Measurements from ENCODE around the gene BHLHE23.

The BHLHE23 gene

GRCh38 chr20:62986257-62986800, 20.4 kb downstream of the BHLHE23 start:
- no peak for DNase-seq

- no peak for DNase-seq
Measured at GRCh38 chr20:62985444-62985778, 21.4 kb downstream of the BHLHE23 start.

DNA sequence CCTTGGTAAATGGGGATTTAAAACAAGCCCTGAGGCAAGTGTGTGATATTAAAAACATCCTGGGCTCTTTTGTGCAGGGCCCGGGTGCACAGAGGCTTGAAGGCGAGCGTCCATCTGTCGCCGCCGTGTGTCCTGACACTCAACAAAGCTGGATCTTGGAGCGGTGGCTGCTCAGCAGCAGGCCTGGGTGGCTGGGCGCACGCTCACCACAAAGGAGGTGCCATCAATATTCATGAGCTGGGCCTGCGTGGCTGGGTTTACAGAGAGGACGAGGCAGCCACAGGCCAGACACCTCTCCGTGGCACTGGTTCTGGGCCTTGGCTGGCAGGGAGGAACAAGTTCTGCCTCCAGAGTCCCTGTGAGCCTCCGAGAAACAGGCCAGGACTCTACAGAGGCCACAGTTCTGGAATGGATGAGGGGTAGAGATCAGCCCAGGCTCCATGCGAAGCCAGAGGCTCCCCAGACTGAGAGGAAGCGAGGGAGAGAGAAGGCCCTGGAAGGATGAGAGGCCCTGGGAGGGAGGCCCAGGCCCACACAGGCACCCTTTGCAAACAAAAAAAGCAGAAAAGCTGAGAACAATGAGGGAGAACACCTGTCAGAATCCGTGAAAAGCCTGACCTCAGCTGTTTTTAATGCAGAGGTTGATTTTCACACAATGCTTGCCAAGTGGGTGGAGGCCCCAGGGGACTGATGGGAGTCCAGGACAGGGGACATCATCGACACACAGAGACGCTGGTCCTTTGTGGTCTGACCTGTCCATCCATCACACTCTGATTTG, 21.9 kb downstream of the BHLHE23 start:
- DNase-seq: no peak

DNA sequence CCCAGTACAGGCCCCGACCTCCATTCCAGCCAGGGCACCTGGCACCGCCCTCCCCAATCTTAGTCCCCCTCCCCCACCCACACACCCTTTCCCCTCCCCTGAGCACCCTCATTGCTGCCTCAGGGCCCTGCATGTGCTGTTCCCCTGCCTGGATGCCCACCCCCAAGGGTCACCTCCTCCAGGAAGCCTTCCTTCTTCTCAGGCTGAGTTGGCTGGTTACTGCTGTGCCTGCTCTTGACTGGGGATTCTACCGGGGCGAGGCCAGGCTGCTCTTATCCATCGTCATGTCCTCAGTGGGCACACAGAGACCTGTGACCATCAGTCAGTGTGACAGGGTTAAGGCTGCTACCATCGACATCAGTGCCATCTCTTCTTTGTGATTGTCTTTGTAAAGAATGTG, 23.6 kb downstream of the BHLHE23 start:
- DNase-seq: no peak

DNA sequence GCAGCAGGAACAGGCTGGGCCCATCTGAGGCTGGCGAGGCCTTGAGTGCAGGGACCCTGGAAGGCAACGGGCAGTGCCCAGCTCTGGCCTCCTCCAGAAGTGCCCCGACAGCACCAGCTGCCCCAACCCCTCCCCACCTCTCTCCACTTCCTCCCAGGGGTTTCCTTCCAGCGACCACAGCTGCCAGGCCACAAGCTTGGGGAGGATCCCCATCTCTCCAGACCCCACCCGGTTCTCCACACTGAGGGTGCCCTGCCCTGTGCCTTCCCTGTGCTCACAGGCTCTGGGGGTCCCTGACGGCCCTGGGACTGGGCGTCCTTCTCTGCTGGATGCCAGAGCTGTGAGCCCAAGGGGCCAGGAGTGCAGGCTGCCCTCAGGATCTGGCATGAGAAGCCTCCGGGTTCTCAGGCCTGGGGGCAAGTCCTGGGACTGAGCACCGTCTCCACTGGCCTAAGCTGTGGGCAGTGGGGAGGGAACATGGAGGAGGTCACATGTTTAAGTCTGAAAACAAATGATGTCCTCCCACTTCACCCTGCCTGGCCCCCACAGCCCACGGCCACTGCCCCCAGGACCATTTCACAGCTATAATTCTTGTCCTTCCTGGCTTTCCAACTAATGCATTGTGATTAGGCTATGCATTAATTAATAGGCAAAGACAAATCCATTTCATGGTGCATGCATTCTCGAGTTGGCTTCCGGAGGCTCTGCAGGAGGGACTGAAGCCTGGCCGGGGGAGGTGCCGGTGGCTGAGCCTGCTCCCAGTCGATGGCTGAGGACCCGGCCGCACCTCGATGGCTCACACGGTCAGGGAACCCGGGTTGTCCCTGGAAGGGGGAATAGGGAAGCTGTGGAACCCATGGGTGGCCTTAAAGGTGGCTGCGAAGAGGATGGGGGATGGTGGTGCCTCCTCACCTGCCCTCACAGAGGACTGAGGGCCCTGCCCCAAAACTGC, 24.4 kb downstream of the BHLHE23 start:
- DNase-seq: no peak

GRCh38 chr20:62980970-62981369, 25.8 kb downstream of the BHLHE23 start:
- DNase-seq: no peak

DNA sequence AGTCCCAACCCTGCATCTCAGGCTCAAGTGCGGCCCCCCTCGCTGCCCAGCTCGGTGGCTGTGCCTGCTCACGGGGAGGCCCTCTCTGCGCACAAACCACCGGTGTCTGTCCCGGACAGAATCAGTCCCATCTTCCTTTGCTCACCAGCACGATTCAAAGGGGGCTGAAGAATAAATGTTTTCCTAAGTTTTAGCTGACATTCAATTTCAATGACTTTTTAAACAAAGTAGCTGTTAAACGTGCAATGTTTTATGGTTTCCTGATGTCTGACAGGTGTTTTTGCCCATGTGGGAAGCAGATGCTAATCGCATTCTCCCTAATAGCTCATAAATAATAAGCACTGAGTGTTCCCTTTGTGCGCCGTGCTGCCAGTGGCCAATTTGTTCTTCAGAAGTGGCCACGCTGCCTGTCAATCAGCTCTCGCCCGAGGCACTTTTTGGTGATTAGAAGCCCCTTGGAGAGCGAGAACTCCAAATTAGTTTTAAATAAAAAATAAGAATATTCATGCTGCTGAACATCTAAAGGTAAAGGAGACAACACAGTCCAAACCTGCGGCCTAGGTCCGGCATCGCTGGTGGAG, 26.3 kb downstream of the BHLHE23 start:
- DNase-seq: no peak

GRCh38 chr20:62979876-62980373, 26.8 kb downstream of the BHLHE23 start:
- no peak for DNase-seq

- no peak for DNase-seq
Measured at GRCh38 chr20:62979310-62979709, 27.5 kb downstream of the BHLHE23 start.

DNA sequence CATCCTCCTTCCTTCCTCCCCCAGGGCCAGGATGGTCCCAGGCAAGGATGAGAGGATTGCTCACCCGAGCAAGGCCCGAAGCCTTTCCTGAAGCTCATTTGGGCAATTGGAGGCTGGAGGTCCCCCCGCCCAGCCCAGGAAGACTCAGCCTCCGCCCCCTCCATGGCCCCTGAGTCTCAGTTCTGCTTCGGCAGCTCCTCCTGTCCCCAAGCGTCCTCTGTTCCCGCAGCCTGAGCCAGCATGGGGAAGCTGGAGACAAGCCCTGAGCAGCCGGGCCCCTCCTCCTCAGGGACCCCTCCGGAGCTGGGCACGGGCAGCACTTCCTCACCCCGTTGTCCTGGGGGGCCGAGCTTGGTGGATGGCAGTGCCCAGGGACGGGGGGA, 28.2 kb downstream of the BHLHE23 start:
- peak in 1 of 2 donors; percentile 26 for DNase-seq

- peak in 1 of 2 donors; percentile 46 for DNase-seq
Measured at GRCh38 chr20:62977613-62978560, 28.9 kb downstream of the BHLHE23 start.

DNA sequence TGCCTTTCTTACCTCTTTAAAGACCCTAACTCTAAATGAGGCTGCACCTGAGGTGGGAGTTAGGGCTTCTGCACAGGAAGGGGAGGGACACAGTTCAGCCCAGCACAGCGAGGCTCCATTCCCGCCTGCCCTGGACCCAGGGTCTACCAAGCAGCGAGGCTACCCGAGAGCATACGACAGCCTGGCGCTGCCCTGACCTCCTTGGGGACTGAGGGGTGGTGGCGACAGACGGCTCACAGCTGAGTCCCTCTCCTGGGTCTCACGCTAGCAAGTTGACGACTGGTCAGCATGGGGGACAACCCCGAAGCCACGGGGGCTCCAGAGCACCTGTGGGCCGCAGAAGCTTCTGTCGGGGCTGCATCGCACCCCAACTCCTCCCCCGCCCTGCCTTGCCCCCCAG, 29.9 kb downstream of the BHLHE23 start:
- no peak for DNase-seq

GRCh38 chr20:62975812-62976508, 30.8 kb downstream of the BHLHE23 start:
- no peak for DNase-seq

- DNase-seq: no peak
Measured at GRCh38 chr20:62975251-62975760, 31.5 kb downstream of the BHLHE23 start.

DNA sequence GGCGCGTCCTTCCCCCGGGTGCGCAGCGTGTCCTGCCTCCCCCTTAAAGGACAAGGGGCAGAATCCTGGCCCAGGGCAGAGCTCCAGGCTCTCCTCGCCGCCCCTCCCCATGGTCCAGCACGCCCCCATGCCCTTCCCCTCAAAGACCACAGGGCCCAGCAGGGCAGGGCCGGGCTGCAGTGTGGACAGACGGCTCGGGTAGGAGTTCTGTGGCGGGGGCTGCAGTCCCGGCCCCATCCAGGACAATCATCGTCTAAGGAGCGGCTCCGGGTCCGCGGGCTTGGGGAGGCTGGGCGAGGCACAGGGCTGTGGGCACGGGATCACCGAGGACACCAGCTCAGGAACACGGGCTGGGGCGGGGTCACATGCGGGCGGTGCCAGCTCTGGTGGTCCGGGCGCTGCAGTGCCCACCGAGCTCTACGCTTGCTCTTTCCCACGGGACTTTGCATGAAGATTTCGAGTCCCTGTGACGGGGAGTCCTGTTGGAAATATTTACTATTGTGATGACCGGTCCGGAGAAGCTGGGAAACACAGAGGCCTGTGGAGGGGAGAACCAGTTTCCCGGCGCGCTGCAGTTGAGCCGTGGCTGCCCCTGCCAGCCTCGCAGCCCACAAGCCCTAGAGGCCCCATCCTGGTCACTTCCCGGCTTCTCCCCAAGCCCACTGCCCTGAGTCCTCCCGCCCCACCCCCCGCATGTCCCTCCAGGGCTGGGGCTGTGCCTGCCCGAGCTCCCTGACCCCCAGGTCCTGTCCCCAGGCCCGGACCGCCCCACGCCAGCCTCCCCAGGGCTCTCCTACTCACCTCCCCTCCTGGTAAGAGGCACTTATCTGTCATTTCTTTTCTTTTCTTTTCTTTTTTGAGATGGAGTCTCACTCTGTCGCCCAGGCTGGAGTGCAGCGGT, 33.7 kb downstream of the BHLHE23 start:
- DNase-seq: no peak

DNA sequence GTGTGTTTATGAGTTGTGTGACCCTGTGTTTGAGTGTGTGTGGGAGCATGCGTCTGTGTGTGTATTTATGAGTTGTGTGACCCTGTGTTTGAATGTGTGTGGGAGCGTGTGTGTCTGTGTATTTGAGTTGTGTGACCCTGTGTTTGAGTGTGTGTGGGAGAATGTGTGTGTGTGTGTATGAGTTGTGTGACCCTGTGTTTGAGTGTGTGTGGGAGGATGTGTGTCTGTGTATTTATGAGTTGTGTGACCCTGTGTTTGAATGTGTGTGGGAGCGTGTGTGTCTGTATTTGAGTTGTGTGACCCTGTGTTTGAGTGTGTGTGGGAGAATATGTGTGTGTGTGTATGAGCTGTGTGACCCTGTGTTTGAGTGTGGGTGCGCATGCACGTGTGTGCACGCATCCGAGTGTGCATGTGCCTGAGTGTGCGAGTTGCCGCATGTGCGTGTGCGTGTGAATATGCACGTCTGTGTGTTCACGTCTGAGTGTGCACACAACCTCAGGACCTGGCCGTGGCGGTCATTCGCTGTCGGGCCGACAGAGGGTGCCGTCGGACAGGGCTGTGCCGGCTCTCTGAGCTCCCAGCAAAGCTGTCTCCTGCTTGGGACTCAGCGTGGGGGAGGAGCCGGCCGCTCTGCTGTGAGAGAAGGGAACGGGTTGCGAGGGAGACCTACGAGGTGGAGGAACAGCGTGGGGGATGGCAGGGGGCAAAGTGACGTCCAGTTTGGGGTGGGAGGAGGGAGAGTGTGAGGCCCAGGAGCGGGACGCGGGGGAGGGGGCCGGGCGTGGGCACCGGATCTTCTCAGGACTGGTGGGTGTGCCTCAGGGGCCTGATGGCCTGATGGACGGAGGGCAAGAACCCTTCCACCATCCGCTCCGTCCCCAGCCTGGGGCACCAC, 34.6 kb downstream of the BHLHE23 start:
- DNase-seq: peak; percentile 68 to 93

DNA sequence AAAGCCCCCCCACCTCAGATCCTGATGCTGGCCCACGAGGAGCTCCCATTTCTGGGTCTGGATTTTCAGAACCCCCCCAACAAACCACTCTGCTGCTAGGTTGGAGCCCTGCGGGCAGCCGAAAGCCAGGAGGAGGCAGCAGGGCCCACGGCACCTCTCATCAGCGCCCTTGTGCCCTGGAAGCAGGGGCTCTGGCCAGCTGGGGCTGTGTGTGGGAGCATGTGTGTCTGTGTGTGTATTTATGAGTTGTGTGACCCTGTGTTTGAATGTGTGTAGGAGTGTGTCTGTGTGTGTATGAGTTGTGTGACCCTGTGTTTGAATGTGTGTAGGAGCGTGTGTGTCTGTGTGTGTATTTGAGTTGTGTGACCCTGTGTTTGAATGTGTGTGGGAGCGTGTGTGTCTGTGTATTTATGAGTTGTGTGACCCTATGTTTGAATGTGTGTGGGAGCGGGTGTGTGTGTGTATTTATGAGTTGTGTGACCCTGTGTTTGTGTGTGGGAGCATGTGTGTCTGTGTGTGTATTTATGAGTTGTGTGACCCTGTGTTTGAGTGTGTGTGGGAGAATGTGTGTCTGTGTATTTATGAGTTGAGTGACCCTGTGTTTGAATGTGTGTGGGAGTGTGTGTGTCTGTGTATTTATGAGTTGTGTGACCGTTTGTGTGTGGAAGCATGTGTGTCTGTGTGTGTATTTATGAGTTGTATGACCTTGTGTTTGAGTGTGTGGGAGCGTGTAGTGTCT, 35.4 kb downstream of the BHLHE23 start:
- no peak for DNase-seq

Data from inflammatory macrophage treated with lipopolysaccharide for 1 hour (primary cell).